Transverse colon (tissue), 4 donors: ENCODE results near the gene PRELID3B.

Source experiments
- POLR2A ChIP-seq: fragments of 450-650 bp; IDR thresholded peaks from one replicate; pipeline ENCODE4 v1.6.1; 2016; ENCODE audit warnings: antibody characterized with exemption, mild to moderate bottlenecking, moderate library complexity
- POLR2AphosphoS5 ChIP-seq, 3 donors: sonication (generic); formaldehyde crosslinking; IDR thresholded peaks; one replicate each; pipeline ENCODE4 v1.6.1; 2016; ENCODE audit warnings: antibody characterized with exemption in 3 of 3
- TF ChIP-seq, protein P1 (sequence below), 5 experiments: fragments of 200-600 bp in 3 of 5; fragments of 450-650 bp in 2 of 5; sonication (generic) in 3 of 5; IDR thresholded peaks; 1 replicate in 2 of 5; 2 replicates in 3 of 5; pipeline ENCODE4 v1.5.1; 2016 to 2017; ENCODE audit warnings: antibody characterized with exemption in 5 of 5, inconsistent platforms in 3 of 5, mild to moderate bottlenecking in 2 of 5, moderate library complexity in 1 of 5

DNA sequence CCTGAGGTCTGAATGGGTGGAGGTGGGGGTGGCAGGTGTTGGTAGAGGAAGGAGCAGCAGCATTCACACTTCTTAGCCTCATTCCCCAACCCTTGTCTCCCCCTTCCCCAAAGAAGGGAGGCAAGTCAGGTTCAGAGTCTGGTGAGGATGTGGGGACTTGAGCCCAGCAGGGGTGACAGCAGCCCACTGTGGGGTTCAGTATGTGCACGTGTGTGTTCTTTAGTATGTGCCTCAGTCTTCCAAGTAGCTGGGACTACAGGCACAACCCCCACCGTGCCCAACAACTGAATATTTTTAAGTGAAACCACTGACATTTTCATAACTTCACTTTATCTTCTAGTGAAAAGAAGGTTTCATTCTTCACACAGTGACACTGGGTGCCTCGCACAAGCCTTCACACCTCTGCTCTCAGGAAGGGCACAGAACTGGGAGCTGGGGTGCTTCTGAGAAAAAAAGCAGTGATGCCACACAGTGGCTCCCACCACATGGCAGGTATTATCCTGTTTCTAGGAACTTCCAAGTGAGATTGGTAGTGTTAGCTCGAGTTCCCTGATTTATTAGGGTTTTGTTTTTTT lies 33.4 kb upstream of the PRELID3B start:
- TF ChIP-seq, protein P1, sequence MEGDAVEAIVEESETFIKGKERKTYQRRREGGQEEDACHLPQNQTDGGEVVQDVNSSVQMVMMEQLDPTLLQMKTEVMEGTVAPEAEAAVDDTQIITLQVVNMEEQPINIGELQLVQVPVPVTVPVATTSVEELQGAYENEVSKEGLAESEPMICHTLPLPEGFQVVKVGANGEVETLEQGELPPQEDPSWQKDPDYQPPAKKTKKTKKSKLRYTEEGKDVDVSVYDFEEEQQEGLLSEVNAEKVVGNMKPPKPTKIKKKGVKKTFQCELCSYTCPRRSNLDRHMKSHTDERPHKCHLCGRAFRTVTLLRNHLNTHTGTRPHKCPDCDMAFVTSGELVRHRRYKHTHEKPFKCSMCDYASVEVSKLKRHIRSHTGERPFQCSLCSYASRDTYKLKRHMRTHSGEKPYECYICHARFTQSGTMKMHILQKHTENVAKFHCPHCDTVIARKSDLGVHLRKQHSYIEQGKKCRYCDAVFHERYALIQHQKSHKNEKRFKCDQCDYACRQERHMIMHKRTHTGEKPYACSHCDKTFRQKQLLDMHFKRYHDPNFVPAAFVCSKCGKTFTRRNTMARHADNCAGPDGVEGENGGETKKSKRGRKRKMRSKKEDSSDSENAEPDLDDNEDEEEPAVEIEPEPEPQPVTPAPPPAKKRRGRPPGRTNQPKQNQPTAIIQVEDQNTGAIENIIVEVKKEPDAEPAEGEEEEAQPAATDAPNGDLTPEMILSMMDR (IDR thresholded peaks at IDR 0.05) = no peak
- no peak for TF ChIP-seq POLR2AphosphoS5 (IDR thresholded peaks at IDR 0.05)
- no peak for TF ChIP-seq POLR2A
